ENCODE results near the gene SLC7A5. TPM values are rescaled to one million over a fixed set of nuclear protein-coding genes. Genes with fewer than 3 reads are reported as not detected.
"Not testable (repeated sequence)": the region's sequence is repeated elsewhere in the genome, so short reads cannot be mapped to it uniquely, and the experiment has no call there.

The SLC7A5 gene
- total and polyA plus RNA-seq, 2 of the 13 experiments (the other 11 are each of a cell fraction or from before 2014, with no cell fraction given), result 79.6 to 155 TPM

GRCh38 chr16:87787451-87788091, 81.7 kb downstream of the SLC7A5 start:
- Histone ChIP-seq H3K27ac (ENCODE audit: extremely low read length, insufficient read depth, low read length) (peak overlapping the region; percentile 88), H3K4me2 (ENCODE audit: low read depth, low read length) (0 out of 2 replicates have a peak overlapping the region, but pooled peaks have one; percentile 82), H3K4me1 (ENCODE audit: insufficient read depth, low read length) (peaks cover 72% of the 10 kb centered on the region), H3K9ac (ENCODE audit: insufficient read depth, low read depth, low read length) (0 out of 2 replicates have a peak overlapping the region, but pooled peaks have one; percentile 76)
- BruUV-seq (replicated peaks); H3K36me3 ChIP-seq (replicated peaks in 1 of 2; ENCODE audit: control insufficient read depth in 1 of 2, insufficient read depth in 2 of 2, low read length in 2 of 2); H3K79me2 ChIP-seq (ENCODE audit: insufficient read depth, low read length); CTCF ChIA-PET (ENCODE audit: low intra/inter-chr PET ratio, low total read pairs); ATAC-seq; H2AFZ ChIP-seq (ENCODE audit: low read length); intact Hi-C loops (cut with micrococcal nuclease; ENCODE audit: unreplicated experiment); FAIRE-seq; DNase-seq (ENCODE audit: low spot score); in situ Hi-C loops (cut with HindIII; ENCODE audit: extremely low pct_ligation_motif_present, low pct_unique_long_range_greater_than_20kb); H3K4me3 ChIP-seq (replicated peaks in 1 of 3; ENCODE audit: insufficient read depth in 1 of 3, low read depth in 2 of 3, low read length in 3 of 3); H4K20me1 ChIP-seq (ENCODE audit: insufficient read depth, low read length); H3K9me3 ChIP-seq (ENCODE audit: low read length); H3K27me3 ChIP-seq (ENCODE audit: control insufficient read depth in 1 of 2, insufficient read depth in 2 of 2, low read length in 2 of 2): not testable (repeated sequence)
- 94% methylated on average over 2 of the region's 2 CpGs for whole genome bisulfite sequencing (ENCODE audit: low lambda C conversion rate)
- POLR2A ChIA-PET, result interaction anchor here (1.0 to 5.1 kb wide), 5 partner anchors 7 to 83 kb away, joined by 3 to 63 read pairs (median 5); partner anchors contain the start of gene SLC7A5
- 0 out of 2 replicates have a peak, but pooled peaks have one; percentile 35 for TF ChIP-seq ZNF619 (CRISPR knock-in tag; IDR thresholded peaks at IDR 0.05)
- 0 out of 2 replicates have a peak, but pooled peaks have one; percentile 31 for TF ChIP-seq UBTF (CRISPR knock-in tag; IDR thresholded peaks at IDR 0.05)
- 0 out of 2 replicates have a peak, but pooled peaks have one; percentile 16 for TF ChIP-seq PHF8 (CRISPR knock-in tag; IDR thresholded peaks at IDR 0.05)
- TF ChIP-seq NRL (CRISPR knock-in tag; IDR thresholded peaks at IDR 0.05; ENCODE audit: borderline replicate concordance), result peak; percentile 65; the same call in 1 of the 2 replicates
- peak; percentile 69; the same call in 1 of the 2 replicates for TF ChIP-seq DZIP1 (CRISPR knock-in tag; IDR thresholded peaks at IDR 0.05)
- TF ChIP-seq PREB (CRISPR knock-in tag; IDR thresholded peaks at IDR 0.05), result 0 out of 2 replicates have a peak, but pooled peaks have one; percentile 24
- peak; percentile 48; the same call in 1 of the 2 replicates for TF ChIP-seq ZNF460 (CRISPR knock-in tag; IDR thresholded peaks at IDR 0.05; ENCODE audit: borderline replicate concordance)
- 0 out of 2 replicates have a peak, but pooled peaks have one; percentile 43 for TF ChIP-seq THAP9 (CRISPR knock-in tag; IDR thresholded peaks at IDR 0.05; ENCODE audit: borderline replicate concordance)
- TF ChIP-seq ZNF350 (CRISPR knock-in tag; IDR thresholded peaks at IDR 0.05; ENCODE audit: borderline replicate concordance, low read depth), result 0 out of 2 replicates have a peak, but pooled peaks have one; percentile 70
- TF ChIP-seq BRD4 (CRISPR knock-in tag; IDR thresholded peaks at IDR 0.05), result peak; percentile 46; the same call in 1 of the 2 replicates
- 0 out of 2 replicates have a peak, but pooled peaks have one; percentile 40 for TF ChIP-seq ZNF224 (CRISPR knock-in tag; IDR thresholded peaks at IDR 0.05)
- TF ChIP-seq ZNF256 (CRISPR knock-in tag; conservative IDR thresholded peaks at IDR 0.05), result 0 out of 2 replicates have a peak, but pooled peaks have one; percentile 44
